ENCODE results near the gene ACSM6.

- TF ChIP-seq CTCF (IDR thresholded peaks at IDR 0.05; ENCODE audit: poor library complexity) (no peak), EZH2 (IDR thresholded peaks at IDR 0.05; ENCODE audit: borderline replicate concordance) (no peak), EZH2phosphoT487 (IDR thresholded peaks at IDR 0.05; ENCODE audit: low read depth, severe bottlenecking, unreplicated experiment) (no peak)
Observed at GRCh38 chr10:95249467-95249866, 55.4 kb downstream of the ACSM6 start.

Data from hepatocyte (in vitro differentiated cells).